Measurements from ENCODE around the gene RNF149. TPM values are rescaled to one million over a fixed set of nuclear protein-coding genes. Genes with fewer than 3 reads are reported as not detected.

RNF149 gene
- total and polyA plus RNA-seq, 9 of the 15 experiments (the other 6 are each of a cell fraction or from before 2014, with no cell fraction given) = 9.0 to 31.5 (median 22.8) TPM

GRCh38 chr2:101253013-101253702 lies 55.3 kb downstream of the RNF149 start (continued):
- TF ChIP-seq, protein P1, sequence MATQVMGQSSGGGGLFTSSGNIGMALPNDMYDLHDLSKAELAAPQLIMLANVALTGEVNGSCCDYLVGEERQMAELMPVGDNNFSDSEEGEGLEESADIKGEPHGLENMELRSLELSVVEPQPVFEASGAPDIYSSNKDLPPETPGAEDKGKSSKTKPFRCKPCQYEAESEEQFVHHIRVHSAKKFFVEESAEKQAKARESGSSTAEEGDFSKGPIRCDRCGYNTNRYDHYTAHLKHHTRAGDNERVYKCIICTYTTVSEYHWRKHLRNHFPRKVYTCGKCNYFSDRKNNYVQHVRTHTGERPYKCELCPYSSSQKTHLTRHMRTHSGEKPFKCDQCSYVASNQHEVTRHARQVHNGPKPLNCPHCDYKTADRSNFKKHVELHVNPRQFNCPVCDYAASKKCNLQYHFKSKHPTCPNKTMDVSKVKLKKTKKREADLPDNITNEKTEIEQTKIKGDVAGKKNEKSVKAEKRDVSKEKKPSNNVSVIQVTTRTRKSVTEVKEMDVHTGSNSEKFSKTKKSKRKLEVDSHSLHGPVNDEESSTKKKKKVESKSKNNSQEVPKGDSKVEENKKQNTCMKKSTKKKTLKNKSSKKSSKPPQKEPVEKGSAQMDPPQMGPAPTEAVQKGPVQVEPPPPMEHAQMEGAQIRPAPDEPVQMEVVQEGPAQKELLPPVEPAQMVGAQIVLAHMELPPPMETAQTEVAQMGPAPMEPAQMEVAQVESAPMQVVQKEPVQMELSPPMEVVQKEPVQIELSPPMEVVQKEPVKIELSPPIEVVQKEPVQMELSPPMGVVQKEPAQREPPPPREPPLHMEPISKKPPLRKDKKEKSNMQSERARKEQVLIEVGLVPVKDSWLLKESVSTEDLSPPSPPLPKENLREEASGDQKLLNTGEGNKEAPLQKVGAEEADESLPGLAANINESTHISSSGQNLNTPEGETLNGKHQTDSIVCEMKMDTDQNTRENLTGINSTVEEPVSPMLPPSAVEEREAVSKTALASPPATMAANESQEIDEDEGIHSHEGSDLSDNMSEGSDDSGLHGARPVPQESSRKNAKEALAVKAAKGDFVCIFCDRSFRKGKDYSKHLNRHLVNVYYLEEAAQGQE (IDR thresholded peaks at IDR 0.05; ENCODE audit: borderline replicate concordance) = no peak
- TF ChIP-seq, protein P1 (CRISPR knock-in tag; IDR thresholded peaks at IDR 0.05; ENCODE audit: low read depth) = peak; percentile 46; the same call in 1 of the 2 replicates
- TF ChIP-seq HOMEZ (CRISPR knock-in tag; IDR thresholded peaks at IDR 0.05) = no peak
- TF ChIP-seq TCF7 (IDR thresholded peaks at IDR 0.05; ENCODE audit: borderline replicate concordance) = no peak
- TF ChIP-seq FOXK2 (conservative IDR thresholded peaks at IDR 0.05 in 1 of 2, IDR thresholded peaks at IDR 0.05 in 1 of 2; ENCODE audit: low read depth in 2 of 2) = no peak
- no peak for TF ChIP-seq MTF1 (CRISPR knock-in tag; IDR thresholded peaks at IDR 0.05; ENCODE audit: borderline replicate concordance)
- 0 out of 2 replicates have a peak, but pooled peaks have one; percentile 11 for TF ChIP-seq CEBPG (CRISPR knock-in tag; IDR thresholded peaks at IDR 0.05)
- TF ChIP-seq CEBPG (tag; conservative IDR thresholded peaks at IDR 0.05 in 1 of 2, IDR thresholded peaks at IDR 0.05 in 1 of 2) = no peak
- TF ChIP-seq KLF6 (CRISPR knock-in tag; IDR thresholded peaks at IDR 0.05; ENCODE audit: borderline replicate concordance) = no peak
- TF ChIP-seq SRSF3 (IDR thresholded peaks at IDR 0.05; ENCODE audit: insufficient read depth, low read length) = no peak
- no peak for TF ChIP-seq ETV5 (CRISPR knock-in tag; IDR thresholded peaks at IDR 0.05; ENCODE audit: low read depth)
- TF ChIP-seq SFPQ (IDR thresholded peaks at IDR 0.05; ENCODE audit: low read depth, low read length) = no peak
- TF ChIP-seq RCOR1 (IDR thresholded peaks at IDR 0.05; ENCODE audit: borderline replicate concordance in 1 of 2, low read depth in 2 of 2, low read length in 2 of 2) = peak in 1 of 2 experiments; percentile 4; a peak in 1 of 4 replicates
- TF ChIP-seq NBN (IDR thresholded peaks at IDR 0.05; ENCODE audit: low read depth) = no peak
- no peak for TF ChIP-seq SIRT6 (IDR thresholded peaks at IDR 0.05; ENCODE audit: low read depth, low read length)
- peak; percentile 74 for TF ChIP-seq GABPA (tag; conservative IDR thresholded peaks at IDR 0.05; ENCODE audit: low read depth)
